Measurements from ENCODE around the gene FRAS1.
"Not testable (repeated sequence)": the region's sequence is repeated elsewhere in the genome, so short reads cannot be mapped to it uniquely, and the experiment has no call there.

Gene FRAS1

DNA sequence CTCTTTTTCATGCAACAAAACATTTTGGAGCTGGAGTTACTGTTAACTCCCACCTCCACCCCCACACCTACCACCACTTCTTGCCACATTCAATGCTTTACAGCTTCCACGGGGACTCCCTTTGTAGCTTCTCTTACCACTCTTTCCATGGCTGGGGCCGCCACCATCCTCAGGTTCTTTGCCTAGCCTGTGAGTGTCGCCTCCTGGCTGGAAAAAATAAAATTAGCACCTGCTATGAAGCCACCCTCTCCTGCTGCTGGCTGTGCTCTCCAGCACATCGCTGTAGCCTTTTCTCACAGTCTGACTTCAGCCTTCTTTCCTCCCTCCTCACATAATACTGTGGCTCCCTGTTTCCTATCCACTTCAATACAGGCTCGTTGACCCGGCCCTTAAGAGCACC lies 114.4 kb downstream of the FRAS1 start:
- no peak for DNase-seq

DNA sequence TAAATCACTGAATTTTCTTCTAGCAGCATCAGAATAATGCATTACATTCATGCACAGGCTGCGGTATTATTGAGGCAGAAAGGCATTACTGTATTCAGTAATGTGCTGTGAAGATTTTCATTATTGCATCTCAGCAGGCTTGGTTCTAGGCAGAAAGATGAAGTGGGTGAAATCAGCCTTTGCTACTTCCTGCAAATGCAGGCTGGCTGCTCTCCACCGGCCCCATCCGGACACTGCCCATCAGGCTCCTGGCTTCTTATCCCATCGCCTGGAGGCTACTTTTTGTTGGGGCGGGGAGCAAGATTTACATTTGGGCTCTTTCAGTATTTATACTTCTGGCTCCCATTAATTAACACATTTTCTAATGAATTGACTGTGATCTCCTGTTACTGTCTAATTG lies 117.8 kb downstream of the FRAS1 start:
- DNase-seq: no peak

DNA sequence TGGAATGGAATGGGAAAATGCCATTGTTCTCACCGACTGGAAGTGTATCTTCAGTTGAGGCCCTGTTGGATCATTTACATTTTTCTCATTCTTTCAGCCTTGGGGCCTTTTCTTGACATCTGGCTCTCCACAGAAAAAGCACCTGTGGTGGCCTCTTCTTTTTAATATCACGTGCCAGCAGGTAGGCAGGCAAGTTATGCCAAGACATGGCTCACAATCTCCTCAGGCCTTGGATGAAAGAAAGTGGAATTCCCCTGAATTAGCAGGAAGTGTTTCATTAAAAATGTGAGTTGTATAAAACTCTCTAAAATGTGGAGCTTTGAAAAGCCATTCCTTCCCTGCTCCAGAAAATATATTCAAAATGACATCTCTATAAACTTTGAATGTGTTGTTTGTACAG lies 122.1 kb downstream of the FRAS1 start:
- DNase-seq: no peak

- DNase-seq: not testable (repeated sequence)
Measured at GRCh38 chr4:78181681-78182234, 124.6 kb downstream of the FRAS1 start.

- no peak for DNase-seq
Measured at GRCh38 chr4:78184584-78184983, 127.5 kb downstream of the FRAS1 start.

DNA sequence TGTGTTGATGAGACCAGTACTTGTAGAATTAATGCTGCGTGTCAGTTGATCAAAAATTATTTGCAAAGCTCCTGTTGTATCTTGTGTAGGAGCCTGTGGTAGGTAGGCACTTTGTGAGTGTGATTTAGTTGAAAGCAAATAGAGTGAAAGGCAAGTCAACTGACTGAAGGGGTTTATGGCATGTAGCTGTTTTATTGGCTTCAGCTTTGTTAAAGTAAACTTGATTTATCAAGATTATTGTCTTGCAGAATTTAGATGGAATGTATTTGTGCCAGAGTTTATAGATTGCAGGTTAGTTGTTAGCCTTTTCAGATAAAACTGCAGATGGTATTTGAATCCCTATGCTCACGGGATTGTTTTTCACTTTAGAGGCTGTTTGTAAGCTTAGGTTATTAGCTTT lies 128.0 kb downstream of the FRAS1 start:
- no peak for DNase-seq

DNA sequence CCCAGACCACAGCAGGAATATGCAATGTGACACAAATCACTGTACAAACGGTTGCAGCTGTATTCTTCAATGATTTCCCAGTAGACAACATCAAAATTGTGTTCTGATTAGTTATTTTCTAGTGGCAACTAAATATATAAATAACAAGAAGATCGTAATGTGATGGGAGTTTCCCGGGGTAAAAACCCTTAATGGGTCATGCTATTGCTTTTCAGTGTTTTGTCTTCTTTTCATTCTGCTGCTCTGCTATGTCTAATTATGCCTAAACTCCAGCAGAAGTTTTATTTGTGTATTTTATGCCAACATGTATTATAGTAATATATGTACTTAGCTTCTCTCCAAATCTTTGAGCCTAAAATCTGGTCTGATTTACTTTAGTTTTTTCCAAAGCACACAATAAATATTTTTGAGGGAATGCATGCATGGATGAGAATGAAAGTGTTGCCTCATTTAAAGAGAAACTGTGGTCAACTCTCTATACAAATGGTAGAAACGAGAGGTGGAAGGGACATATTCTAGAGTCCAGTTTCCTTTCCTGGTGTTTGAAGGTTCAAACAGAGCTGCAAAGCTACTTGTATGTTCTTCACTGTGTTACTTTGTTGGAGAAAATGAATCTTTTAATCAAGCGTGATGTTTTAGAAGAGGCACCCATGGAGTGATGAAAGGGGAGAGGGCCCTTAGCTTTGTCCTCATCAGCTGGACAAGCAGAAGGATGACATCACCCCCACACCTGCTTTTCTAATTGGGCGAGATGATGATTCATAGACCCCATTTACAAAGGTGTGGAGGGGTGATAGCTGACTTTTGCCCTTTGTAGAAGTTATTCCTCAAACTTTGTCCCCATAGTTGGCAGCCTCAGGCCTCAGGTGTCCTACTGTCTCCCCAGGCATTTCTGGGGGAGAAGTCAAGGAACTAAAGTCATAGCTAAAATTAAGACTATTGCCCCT lies 129.7 kb downstream of the FRAS1 start:
- DNase-seq: no peak

GRCh38 chr4:78190068-78190467 lies 132.9 kb downstream of the FRAS1 start:
- no peak for DNase-seq

GRCh38 chr4:78190595-78190994 lies 133.5 kb downstream of the FRAS1 start:
- no peak for DNase-seq

- DNase-seq: no peak
Measured at GRCh38 chr4:78197947-78198346, 140.8 kb downstream of the FRAS1 start.

DNA sequence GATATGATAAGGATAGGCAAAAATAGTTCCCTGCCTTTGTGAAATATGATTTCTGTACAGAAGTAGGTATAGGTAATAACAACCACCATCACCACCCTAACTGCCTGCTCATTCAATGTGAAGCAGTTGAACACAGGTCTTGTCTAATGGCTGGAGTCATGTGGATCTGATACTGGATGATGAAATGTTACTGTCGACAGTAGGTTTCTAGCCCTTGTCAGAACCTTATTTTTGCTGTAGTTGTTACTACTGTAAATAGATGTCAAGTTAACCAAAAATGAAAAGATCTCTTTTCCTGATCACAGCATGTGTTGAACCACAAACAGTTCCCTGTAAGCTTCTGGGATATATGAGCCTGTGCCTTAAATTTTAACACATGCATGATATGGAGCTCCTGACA lies 142.9 kb downstream of the FRAS1 start:
- no peak for DNase-seq

GRCh38 chr4:78200949-78201348 lies 143.8 kb downstream of the FRAS1 start:
- DNase-seq: no peak

DNA sequence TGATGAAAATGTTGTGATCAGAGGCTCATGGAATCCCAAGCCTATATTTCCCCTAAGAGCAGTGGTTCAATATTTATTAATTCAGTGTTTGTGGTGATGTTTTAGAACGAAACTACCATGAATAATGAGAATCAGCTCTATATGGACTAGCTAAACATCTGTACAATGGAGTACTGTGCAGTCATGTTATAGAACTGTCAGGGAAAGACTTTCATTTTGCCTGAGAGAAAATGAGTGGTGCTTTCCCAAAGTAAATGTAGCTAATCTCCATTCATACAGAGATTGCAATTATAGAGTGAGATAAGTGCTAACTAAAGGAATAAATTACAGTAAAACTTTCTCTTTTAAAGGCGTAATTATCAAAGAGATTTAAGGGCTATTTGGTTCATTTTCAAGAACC lies 147.1 kb downstream of the FRAS1 start:
- no peak for DNase-seq

GRCh38 chr4:78205591-78205990 lies 148.5 kb downstream of the FRAS1 start:
- DNase-seq: no peak

DNA sequence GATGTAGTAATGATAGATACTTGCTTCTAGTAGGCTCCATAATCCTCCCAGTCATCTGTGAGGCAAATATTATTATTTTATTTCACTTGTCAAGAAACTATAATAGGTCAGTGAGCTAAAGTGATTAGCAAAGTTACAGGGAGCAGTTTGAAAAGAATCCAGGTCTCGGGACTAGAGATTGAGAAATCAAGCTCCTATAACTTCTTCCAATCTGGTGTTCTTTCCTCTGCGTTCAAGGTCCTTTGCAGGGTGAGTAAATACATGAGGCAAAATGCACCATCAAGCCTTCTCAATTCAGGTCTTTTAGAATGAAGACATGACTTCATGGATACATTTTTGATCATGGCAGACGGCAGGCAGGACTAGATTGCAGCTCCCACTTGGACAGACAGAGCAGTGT lies 150.4 kb downstream of the FRAS1 start:
- no peak for DNase-seq

DNA sequence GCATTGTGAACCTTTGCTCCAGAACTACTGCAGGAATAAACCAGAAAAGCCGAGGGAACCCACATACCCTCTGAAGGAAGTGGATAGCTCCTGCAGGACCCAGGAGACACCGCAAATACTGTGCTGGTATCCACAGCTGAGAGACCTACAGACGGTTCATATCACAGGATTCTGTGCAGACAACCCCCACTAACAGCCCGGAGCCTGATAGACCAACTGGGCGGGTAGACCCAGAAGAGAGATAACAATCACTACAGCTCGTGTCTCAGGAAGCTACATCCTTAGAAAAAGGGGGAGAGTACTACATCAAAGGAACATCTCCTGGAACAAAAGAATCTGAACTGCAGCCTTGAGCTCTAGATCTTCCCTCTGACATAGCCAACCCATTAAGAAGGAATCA lies 150.8 kb downstream of the FRAS1 start:
- DNase-seq: no peak

DNA sequence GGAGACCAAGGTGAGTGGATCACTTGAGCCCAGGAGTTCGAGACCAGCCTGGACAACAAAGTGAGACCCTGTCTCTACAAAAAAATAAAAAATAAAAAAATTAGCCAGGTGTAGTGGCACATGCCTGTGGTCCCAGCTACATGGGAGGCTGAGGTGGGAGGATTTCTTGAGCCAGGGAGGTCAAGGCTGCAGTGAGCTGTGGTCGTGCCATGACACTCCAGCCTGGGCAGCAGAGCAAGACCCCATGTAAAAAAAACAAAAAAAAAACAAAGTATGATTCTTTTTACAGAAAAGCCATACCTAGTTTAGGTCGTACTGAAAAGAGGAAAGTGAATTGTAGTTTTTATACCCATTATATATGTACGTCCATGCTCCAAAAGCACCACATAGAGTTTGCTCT lies 151.8 kb downstream of the FRAS1 start:
- not testable (repeated sequence) for DNase-seq

- DNase-seq: no peak
Measured at GRCh38 chr4:78210694-78211410, 153.7 kb downstream of the FRAS1 start.

DNA sequence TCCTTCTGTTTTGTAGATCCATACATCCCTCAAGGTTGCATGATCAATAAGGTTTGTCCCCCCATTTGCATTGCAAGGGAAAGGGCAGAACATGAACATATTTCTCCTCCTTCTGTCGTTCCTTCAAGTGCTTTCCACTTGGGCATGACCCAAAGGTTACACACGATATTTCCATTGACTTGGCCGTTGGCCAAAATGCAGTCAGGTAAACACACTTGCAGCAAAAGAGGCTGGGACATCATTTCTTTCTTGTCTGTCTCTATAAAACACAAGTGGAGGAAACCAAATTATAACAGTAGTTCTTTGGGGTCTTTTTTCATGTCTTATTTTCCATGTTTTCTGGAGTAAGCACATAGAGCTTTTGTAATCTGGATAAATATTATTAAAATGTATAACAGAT lies 156.1 kb downstream of the FRAS1 start:
- DNase-seq: no peak

- DNase-seq: no peak
Measured at GRCh38 chr4:78214078-78214477, 157.0 kb downstream of the FRAS1 start.

DNA sequence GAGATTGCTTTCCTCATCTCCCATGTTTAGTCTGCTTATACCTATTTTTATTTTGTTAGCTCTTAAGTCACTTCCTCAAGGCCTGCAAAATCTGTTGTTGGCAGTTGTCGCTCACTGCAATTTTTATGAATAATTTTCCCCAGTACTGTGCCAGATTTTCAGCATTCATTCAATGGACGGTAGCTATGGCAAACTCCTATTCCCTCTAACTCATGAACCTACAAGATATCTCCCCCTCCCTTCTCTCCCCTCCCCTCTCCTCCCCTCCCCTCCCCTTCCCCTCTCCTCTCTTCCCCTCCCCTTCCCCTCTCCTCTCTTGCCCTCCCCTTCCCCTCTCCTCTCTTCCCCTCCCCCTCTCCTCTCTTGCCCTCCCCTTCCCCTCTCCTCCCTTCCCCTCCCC lies 160.4 kb downstream of the FRAS1 start:
- no peak for DNase-seq

DNA sequence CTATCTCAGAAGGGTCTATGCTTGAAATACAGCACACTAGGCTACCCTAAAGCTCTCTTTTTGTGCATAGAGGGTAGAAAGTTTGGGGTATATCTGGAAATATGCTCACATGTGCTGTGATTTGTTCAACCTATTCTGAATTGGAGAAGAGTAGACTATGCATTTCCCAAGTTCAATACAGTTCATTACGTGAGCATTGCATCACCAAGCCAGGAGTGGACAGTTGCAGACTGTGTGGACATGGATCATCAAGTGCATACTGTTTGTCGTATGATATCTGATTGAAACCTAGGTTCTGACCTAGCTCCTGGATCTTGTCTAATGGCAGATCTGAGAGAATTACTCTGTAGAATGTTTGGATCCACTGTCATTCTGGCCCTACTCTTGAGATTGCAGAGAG lies 161.1 kb downstream of the FRAS1 start:
- DNase-seq: no peak

DNA sequence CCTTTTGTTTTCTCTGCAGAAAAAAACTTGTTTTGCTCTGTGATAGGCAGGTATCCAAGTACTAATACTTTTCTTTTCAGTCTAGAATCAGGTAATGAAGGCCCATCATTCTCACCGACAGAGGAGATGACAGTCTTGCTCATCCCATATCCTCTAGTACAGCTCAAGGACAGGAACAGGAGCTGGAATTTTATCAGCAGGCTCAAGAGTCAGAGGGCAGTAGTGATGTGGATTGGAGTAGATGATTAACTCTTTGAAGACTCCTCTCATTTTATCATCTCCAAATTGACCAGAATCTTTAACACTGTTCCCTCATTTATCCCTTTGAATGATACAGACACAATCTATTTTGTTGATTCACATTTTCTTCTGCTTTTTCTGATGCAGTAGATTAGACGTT lies 162.7 kb downstream of the FRAS1 start:
- no peak for DNase-seq

DNA sequence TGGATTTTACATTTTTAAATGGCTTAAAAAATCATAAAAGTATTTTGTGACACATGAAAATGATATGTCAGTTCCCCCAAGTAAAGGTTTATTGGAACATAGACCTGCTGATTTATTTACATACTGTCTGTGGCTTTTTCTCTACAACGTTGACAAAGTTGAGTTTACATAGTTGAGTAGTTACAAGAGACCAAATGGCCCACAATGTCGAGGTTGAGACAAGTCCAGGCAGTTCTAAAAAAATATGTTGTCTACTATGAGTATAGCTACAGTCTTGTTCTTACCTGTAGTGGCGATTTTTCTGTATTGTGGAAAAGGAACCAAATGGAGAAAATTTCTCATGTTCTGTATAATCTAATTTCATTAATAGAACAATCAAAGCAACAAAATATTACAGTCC lies 163.2 kb downstream of the FRAS1 start:
- no peak for DNase-seq

All from right hindlimb (tissue), 1 donor.